ENCODE measurements around the gene CALCOCO1. TPM values are rescaled to one million over a fixed set of nuclear protein-coding genes. Genes with fewer than 3 reads are reported as not detected.
A peak's percentile ranks its signal among the peaks of the same experiment; 100 is the strongest.

Gene CALCOCO1
- total RNA-seq, 1 donor from 2014 or later: 212 TPM

DNA sequence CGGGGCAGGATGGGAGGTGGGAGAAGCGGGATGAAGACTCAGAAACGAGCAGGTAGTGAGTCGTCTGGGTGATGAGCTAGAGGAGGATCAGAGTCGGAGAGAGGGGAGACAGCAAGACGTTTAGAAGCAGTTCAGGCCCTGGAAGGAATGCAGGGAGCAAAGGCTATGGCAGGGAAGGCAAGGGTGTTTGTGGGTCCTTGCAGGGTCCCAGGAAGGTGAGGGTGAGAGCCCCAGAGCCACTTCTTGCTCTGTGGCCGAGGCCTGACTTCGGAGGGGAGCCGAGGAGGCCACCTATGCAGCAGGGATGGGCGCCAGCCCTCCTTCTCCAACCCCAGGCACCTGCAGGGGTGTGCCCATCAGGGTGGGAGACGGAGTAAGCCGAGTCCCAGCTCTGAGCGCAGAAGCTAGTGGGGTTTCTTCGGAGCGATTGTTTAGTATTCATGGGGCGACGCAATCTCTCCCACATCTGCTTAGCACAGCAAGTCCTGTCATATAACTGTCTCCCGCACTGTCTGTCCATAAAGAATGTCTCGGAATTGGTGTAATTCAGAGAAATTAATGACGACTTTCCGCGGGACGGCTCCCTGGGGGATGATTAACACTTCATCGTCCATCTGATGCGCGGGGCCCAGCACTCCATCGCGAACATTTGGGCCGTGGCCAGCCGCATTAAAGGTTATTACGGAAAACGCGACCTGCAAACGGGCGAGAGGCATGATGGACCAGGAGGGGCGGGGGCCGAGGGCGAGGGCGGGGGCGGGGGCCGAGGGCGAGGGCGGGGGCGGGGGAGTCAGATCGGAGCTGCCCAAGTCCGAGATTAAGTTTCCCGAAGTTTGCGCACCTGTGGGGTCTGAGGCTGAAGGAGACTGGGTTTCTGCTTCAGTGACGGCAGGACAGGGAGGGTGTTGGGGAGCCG, 12.2 kb upstream of the CALCOCO1 start:
- no peaks in the 10 kb centered on the region for H3K36me3 ChIP-seq
- DNase-seq: no peak
- no peak overlapping the region for H3K27ac ChIP-seq
- no peaks in the 10 kb centered on the region for H3K9me3 ChIP-seq
- H3K4me1 ChIP-seq: peaks cover 22% of the 10 kb centered on the region
- TF ChIP-seq, protein P1, sequence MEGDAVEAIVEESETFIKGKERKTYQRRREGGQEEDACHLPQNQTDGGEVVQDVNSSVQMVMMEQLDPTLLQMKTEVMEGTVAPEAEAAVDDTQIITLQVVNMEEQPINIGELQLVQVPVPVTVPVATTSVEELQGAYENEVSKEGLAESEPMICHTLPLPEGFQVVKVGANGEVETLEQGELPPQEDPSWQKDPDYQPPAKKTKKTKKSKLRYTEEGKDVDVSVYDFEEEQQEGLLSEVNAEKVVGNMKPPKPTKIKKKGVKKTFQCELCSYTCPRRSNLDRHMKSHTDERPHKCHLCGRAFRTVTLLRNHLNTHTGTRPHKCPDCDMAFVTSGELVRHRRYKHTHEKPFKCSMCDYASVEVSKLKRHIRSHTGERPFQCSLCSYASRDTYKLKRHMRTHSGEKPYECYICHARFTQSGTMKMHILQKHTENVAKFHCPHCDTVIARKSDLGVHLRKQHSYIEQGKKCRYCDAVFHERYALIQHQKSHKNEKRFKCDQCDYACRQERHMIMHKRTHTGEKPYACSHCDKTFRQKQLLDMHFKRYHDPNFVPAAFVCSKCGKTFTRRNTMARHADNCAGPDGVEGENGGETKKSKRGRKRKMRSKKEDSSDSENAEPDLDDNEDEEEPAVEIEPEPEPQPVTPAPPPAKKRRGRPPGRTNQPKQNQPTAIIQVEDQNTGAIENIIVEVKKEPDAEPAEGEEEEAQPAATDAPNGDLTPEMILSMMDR (IDR thresholded peaks at IDR 0.05): no peak
- no peak for ATAC-seq
- intact Hi-C loops (cut with DNase I): no loop called here
- peaks cover 73% of the 10 kb centered on the region for H3K27me3 ChIP-seq (ENCODE audit: low read depth)
- H3K4me3 ChIP-seq: peak overlapping the region; percentile 25

DNA sequence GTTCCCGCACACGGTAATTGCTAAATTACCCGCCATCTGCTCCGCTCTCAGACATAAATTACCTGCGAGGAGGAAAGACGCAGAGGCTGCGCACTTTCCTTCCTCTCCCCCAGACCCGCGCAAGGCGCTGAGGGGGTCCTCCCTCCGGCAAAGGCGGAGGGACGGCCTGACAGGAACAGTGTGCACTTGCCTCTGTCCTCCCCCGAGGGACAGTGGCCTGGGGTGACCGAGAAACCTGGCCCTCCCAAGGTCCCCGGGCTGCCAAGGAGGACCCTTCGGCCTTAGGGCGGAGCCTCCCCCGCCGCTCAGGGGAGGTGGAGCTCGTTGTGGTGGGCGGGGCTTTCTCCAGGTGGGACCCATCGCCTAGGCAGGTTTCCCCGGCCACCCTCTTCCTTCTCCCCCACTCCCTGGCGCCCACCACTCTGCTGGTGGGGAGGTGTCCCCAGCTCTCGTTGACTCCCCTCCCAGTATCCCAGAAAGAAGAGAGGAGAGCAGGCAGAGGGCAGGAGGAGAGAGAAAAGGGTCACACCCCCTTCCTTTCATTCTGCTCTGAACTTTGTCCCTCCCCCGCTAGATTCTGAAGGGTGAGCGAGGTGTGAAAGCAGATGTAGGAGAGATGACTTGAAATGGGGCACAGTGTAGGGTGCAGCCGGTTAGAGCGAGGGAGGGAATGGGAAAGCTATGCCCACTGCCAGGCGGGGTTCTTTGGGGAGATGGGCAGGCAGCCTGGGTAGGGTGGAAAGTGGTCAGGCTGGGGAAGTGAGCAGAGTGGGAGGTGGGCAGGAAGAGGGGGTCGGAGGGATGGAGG, 11.4 kb upstream of the CALCOCO1 start:
- TF ChIP-seq, protein P1 (IDR thresholded peaks at IDR 0.05): no peak
- DNase-seq (no peak), ATAC-seq (peak; percentile 46 to 81)
- intact Hi-C loops (cut with DNase I): no loop called here
- Histone ChIP-seq H3K4me1 (peaks cover 22% of the 10 kb centered on the region), H3K9me3 (no peaks in the 10 kb centered on the region), H3K36me3 (no peaks in the 10 kb centered on the region), H3K4me3 (peak overlapping the region; percentile 36), H3K27me3 (ENCODE audit: low read depth) (peaks cover 66% of the 10 kb centered on the region), H3K27ac (no peak overlapping the region)

DNA sequence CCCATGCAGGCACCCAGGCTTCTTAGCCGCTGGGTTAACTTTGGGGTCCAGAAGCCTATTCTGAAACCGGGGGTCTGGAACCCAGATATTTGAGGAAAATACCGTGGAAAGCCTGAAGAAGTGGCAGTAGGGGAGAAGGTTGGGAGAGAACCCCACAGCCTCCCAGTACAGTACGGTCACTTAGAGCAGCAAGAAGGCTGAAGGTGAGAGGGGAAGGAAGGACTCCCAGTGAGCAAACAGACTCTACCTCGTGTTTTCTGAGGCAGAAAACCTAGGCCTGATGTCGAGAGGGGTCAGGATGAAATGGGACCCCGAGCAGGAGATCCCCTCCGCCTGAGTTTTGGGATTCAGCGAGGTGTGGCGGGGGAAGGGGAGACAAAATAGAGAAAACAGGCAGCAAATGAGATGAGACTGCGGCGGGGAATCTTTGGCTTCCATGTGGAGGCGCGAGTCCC, 10.7 kb upstream of the CALCOCO1 start:
- intact Hi-C loops (cut with DNase I): no loop called here
- no peaks in the 10 kb centered on the region for H3K36me3 ChIP-seq
- TF ChIP-seq, protein P1 (IDR thresholded peaks at IDR 0.05): no peak
- DNase-seq (no peak), ATAC-seq (no peak)
- peaks cover 60% of the 10 kb centered on the region for H3K27me3 ChIP-seq (ENCODE audit: low read depth)
- H3K4me1 ChIP-seq: peaks cover 18% of the 10 kb centered on the region
- H3K27ac ChIP-seq: no peak overlapping the region
- H3K4me3 ChIP-seq: peak overlapping the region; percentile 36
- no peaks in the 10 kb centered on the region for H3K9me3 ChIP-seq

DNA sequence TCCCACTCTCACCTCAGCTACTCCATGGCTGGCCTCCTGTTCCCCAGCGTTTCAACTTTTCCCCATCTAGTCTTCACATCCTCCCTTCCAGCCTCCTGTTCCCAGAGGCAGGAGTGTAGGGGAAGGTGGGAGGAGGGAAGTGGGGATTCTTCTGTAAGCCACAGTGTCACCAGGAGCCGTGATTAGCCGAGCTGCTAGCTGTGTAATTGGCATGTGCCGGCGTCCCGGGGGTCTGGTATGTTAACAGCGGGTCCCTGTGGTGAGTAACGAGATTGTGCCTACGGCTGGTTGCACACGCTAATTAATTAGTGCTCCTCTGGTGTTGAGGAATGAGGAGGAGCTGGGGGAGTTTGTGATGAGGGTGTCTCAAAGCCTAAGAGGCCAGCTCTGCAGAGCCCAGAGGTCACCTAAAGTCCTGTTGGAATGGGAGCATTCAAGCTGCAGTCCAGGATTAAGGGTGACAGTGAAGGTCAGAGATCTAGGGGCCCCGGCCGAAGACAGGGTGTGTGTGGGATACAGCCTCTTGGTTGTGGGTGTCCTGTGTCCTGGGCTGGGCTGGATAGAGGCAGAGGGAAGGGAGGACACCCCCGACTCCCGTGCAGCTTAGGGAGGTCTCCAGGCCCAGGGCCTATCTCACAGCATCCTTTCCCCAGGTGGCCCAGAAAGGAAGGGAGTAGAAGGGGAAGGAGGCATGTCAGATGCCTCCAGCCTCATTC, 10.0 kb upstream of the CALCOCO1 start:
- TF ChIP-seq, protein P1 (IDR thresholded peaks at IDR 0.05): no peak
- DNase-seq: no peak
- no peak for ATAC-seq
- Histone ChIP-seq H3K4me1 (peaks cover 18% of the 10 kb centered on the region), H3K27me3 (ENCODE audit: low read depth) (peaks cover 54% of the 10 kb centered on the region), H3K36me3 (no peaks in the 10 kb centered on the region), H3K27ac (no peak overlapping the region), H3K9me3 (no peaks in the 10 kb centered on the region), H3K4me3 (no peak overlapping the region)
- intact Hi-C loops (cut with DNase I): no loop called here

DNA sequence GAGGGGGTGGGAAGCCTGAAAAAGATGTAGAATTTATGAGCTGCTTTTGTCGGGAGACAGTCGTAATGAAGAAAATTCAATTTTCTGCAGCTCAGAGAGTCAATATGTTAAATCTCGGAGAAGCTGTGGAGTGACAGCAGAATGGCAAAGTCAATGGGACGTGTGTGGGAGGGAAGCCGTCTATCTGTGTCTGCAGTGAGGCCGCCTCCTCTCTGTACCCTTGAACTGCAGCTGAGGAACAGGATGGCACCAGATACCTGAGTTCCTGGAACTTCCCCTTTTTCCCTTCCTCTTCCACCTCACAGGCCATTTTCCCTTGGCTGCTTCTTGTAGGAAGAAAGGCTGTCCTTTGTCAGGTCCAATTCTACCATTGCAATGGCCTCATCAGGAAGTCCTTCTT, 9.3 kb upstream of the CALCOCO1 start:
- no peak for DNase-seq
- intact Hi-C loops (cut with DNase I): no loop called here
- Histone ChIP-seq H3K4me3 (no peak overlapping the region), H3K36me3 (no peaks in the 10 kb centered on the region), H3K27ac (no peak overlapping the region), H3K9me3 (no peaks in the 10 kb centered on the region), H3K27me3 (ENCODE audit: low read depth) (peaks cover 48% of the 10 kb centered on the region), H3K4me1 (peaks cover 18% of the 10 kb centered on the region)
- TF ChIP-seq, protein P1 (IDR thresholded peaks at IDR 0.05): no peak
- no peak for ATAC-seq
